H1 (cell line): Measurements from ENCODE around the gene DDB1. TPM values are rescaled to one million over a fixed set of nuclear protein-coding genes. Genes with fewer than 3 reads are reported as not detected.

Experiments used
- CTCF ChIA-PET: fragments of 300-600 bp; sonication (Branson Sonifier 250); formaldehyde crosslinking; loops from one replicate; lab custom pipeline; 2021; ENCODE audit not compliant: partially characterized antibody; lab: Charles Lee
- POLR2A ChIA-PET: fragments of 300-600 bp; sonication (Branson Sonifier 250); formaldehyde crosslinking; loops from one replicate; lab custom pipeline; 2021; ENCODE audit warnings: inconsistent platforms; ENCODE audit not compliant: partially characterized antibody; lab: Charles Lee
- DNase-seq, 2 experiments: peaks; one replicate each; pipeline versions ENCODE4 v3.0.0 to v3.0.0-alpha.2; 2010 to 2022; ENCODE audit warnings: low spot score in 2 of 2, low read depth in 1 of 2, mixed read lengths in 1 of 2
- FAIRE-seq: peaks from 2 replicates; lab custom pipeline; 2011; peaks lifted over from hg19 to GRCh38; lab: Jason Lieb, UNC
- H2AFZ ChIP-seq: 2 replicates; pipeline ENCODE4 v1.8.1; 2012; ENCODE audit warnings: low read length, inconsistent platforms
- H2AK5ac ChIP-seq: 2 replicates; pipeline ENCODE4 v1.6.1; 2013; ENCODE audit warnings: low read depth, low read length
- H2BK120ac ChIP-seq: replicated peaks from 2 replicates; pipeline ENCODE3; 2013; ENCODE audit warnings: low read depth, low read length, inconsistent platforms
- H2BK12ac ChIP-seq: 2 replicates; pipeline ENCODE4 v1.6.1; 2013; ENCODE audit warnings: low read depth, low read length
- H2BK15ac ChIP-seq: 2 replicates; pipeline ENCODE4 v1.6.1; 2013; ENCODE audit warnings: low read length
- H2BK20ac ChIP-seq: 2 replicates; pipeline ENCODE4 v1.6.1; 2013; ENCODE audit warnings: low read length
- H2BK5ac ChIP-seq: 2 replicates; pipeline ENCODE4 v1.6.1; 2013; ENCODE audit warnings: low read depth, low read length
- H3K14ac ChIP-seq: 2 replicates; pipeline ENCODE4 v1.6.1; 2013; ENCODE audit warnings: inconsistent platforms; ENCODE audit not compliant: insufficient read length
- H3K18ac ChIP-seq: 2 replicates; pipeline ENCODE4 v1.6.1; 2013; ENCODE audit warnings: low read length; ENCODE audit errors: extremely low read depth
- H3K23ac ChIP-seq: 2 replicates; pipeline ENCODE4 v1.6.1; 2013; ENCODE audit warnings: inconsistent platforms; ENCODE audit not compliant: insufficient read length
- H3K23me2 ChIP-seq: 2 replicates; pipeline ENCODE4 v1.6.1; 2013; ENCODE audit warnings: low read depth, low read length
- H3K27ac ChIP-seq: 2 replicates; pipeline ENCODE4 v1.6.1; 2011; ENCODE audit warnings: low read depth, low read length, inconsistent platforms
- H3K27me3 ChIP-seq, 4 experiments: replicated peaks in 1 of 4; 1 replicate in 1 of 4; 2 replicates in 3 of 4; pipeline versions ENCODE4 v1.6.1 to v1.8.1; 2011 to 2013; ENCODE audit warnings: low read length in 3 of 4, mild to moderate bottlenecking in 3 of 4, inconsistent platforms in 2 of 4, mixed read lengths in 2 of 4, moderate library complexity in 1 of 4; ENCODE audit not compliant: control insufficient read depth in 3 of 4, insufficient read depth in 3 of 4; ENCODE audit errors: extremely low read depth in 1 of 4
- H3K36me3 ChIP-seq, 4 experiments: 2 replicates each; pipeline versions ENCODE4 v1.6.1 to v1.8.1; 2011 to 2013; ENCODE audit warnings: mild to moderate bottlenecking in 4 of 4, low read length in 3 of 4, moderate library complexity in 2 of 4, control low read depth in 1 of 4, inconsistent platforms in 1 of 4; ENCODE audit not compliant: insufficient read depth in 4 of 4, control insufficient read depth in 2 of 4
- H3K4ac ChIP-seq: replicated peaks from 2 replicates; pipeline ENCODE3; 2013; ENCODE audit warnings: low read length, low read depth, mixed read lengths, inconsistent platforms; ENCODE audit not compliant: insufficient read length
- H3K4me1 ChIP-seq, 4 experiments: replicated peaks in 1 of 4; 1 replicate in 1 of 4; 2 replicates in 3 of 4; pipeline versions ENCODE4 v1.6.1 to v1.8.1; 2011 to 2013; ENCODE audit warnings: low read length in 3 of 4, inconsistent platforms in 2 of 4, mixed read lengths in 1 of 4; ENCODE audit not compliant: insufficient read depth in 4 of 4, control insufficient read depth in 3 of 4
- H3K4me2 ChIP-seq, 2 experiments: 2 replicates each; pipeline versions ENCODE4 v1.6.1 to v1.8.1; 2011 to 2013; ENCODE audit warnings: low read depth in 2 of 2, low read length in 2 of 2, control low read depth in 1 of 2, inconsistent platforms in 1 of 2, mild to moderate bottlenecking in 1 of 2; ENCODE audit not compliant: insufficient read depth in 1 of 2
- H3K4me3 ChIP-seq, 4 experiments: fragments of 200-600, 300-600 bp in 1 of 4; sonication (generic), shearing (Covaris generic), sonication (Bioruptor Twin) in 1 of 4; 2 replicates each; pipeline versions ENCODE4 v1.5.1 to v1.8.1; 2011 to 2016; ENCODE audit warnings: low read length in 4 of 4, low read depth in 3 of 4, control low read depth in 2 of 4, inconsistent platforms in 2 of 4, mild to moderate bottlenecking in 2 of 4, mixed read lengths in 1 of 4, moderate library complexity in 1 of 4; ENCODE audit not compliant: insufficient read depth in 2 of 4; ENCODE audit errors: extremely low read depth in 1 of 4
- H3K56ac ChIP-seq: replicated peaks from 2 replicates; pipeline ENCODE3; 2013; ENCODE audit warnings: low read depth, mild to moderate bottlenecking, mixed read lengths, low read length, inconsistent platforms; ENCODE audit not compliant: insufficient read length
- H3K79me1 ChIP-seq: 2 replicates; pipeline ENCODE4 v1.6.1; 2013; ENCODE audit warnings: low read depth, low read length, control low read depth
- H3K79me2 ChIP-seq, 2 experiments: 2 replicates each; pipeline versions ENCODE4 v1.6.1 to v1.8.1; 2012 to 2013; ENCODE audit warnings: low read length in 2 of 2, mild to moderate bottlenecking in 2 of 2, inconsistent platforms in 1 of 2; ENCODE audit not compliant: insufficient read depth in 2 of 2, control insufficient read depth in 1 of 2
- H3K9ac ChIP-seq, 4 experiments: replicated peaks in 1 of 4; 1 replicate in 1 of 4; 2 replicates in 3 of 4; pipeline versions ENCODE4 v1.6.1 to v1.8.1; 2011 to 2013; ENCODE audit warnings: low read depth in 3 of 4, low read length in 3 of 4, control low read depth in 2 of 4, mild to moderate bottlenecking in 2 of 4, moderate library complexity in 2 of 4, inconsistent platforms in 1 of 4; ENCODE audit errors: extremely low read depth in 1 of 4
- H3K9me3 ChIP-seq, 2 experiments: 2 replicates each; pipeline versions ENCODE4 v1.6.1 to v1.8.1; 2012 to 2013; ENCODE audit warnings: mild to moderate bottlenecking in 2 of 2, moderate library complexity in 2 of 2, control low read depth in 1 of 2, inconsistent platforms in 1 of 2, low read depth in 1 of 2, low read length in 1 of 2, mixed read lengths in 1 of 2; ENCODE audit not compliant: insufficient read depth in 2 of 2
- H4K20me1 ChIP-seq, 2 experiments: replicated peaks in 1 of 2; 2 replicates each; pipeline versions ENCODE3 to v1.8.1; 2011 to 2013; ENCODE audit warnings: inconsistent platforms in 2 of 2, low read length in 2 of 2, mild to moderate bottlenecking in 1 of 2; ENCODE audit not compliant: insufficient read depth in 2 of 2, control insufficient read depth in 1 of 2
- H4K5ac ChIP-seq: 2 replicates; pipeline ENCODE4 v1.6.1; 2013; ENCODE audit warnings: low read length, low read depth, mixed read lengths, inconsistent platforms; ENCODE audit not compliant: insufficient read length
- H4K8ac ChIP-seq: 2 replicates; pipeline ENCODE4 v1.8.0; 2013; ENCODE audit warnings: mild to moderate bottlenecking, moderate library complexity, low read length, inconsistent platforms; ENCODE audit not compliant: insufficient read depth; ENCODE audit errors: extremely low read depth
- H4K91ac ChIP-seq: replicated peaks from 2 replicates; pipeline ENCODE3; 2013; ENCODE audit warnings: low read length, mixed read lengths, inconsistent platforms; ENCODE audit not compliant: insufficient read length
- KDM1A ChIP-seq: fragments of 200-600, 300-600 bp; sonication (generic); IDR thresholded peaks from 2 replicates; pipeline ENCODE4 v1.7.1; 2016; ENCODE audit warnings: mild to moderate bottlenecking, low read length, borderline replicate concordance
- KDM4A ChIP-seq: IDR thresholded peaks from one replicate; pipeline ENCODE4 v1.7.1; 2012; ENCODE audit warnings: low read depth, mild to moderate bottlenecking, moderate library complexity, low read length, inconsistent platforms; ENCODE audit not compliant: severe bottlenecking
- WGBS, 2 experiments: shearing (Covaris generic) in 1 of 2; methylation state at CpG; one replicate each; pipeline versions ENCODE4 v1.1.6 to v1.1.7; 2013 to 2015; ENCODE audit warnings: low lambda C conversion rate in 2 of 2, mixed read lengths in 2 of 2, inconsistent platforms in 1 of 2, low coverage in 1 of 2, missing lambda C conversion rate in 1 of 2; ENCODE audit not compliant: insufficient replicate concordance in 2 of 2, insufficient coverage in 1 of 2, insufficient read length in 1 of 2; ENCODE audit errors: extremely low coverage in 1 of 2, missing lambda C conversion rate in 1 of 2; 5-methylcytosine and 5-hydroxymethylcytosine counted together
- polyA plus RNA-seq, 7 experiments: library from polyadenylated mRNA; depleted of rRNA in 3 of 7; stranded (reverse) in 5 of 7; unstranded in 2 of 7; fragments of >200 nt in 5 of 7; fragments of 200-250 nt in 2 of 7; gene quantifications; 1 replicate in 5 of 7; 2 replicates in 1 of 7; 4 replicates in 1 of 7; pipeline versions ENCODE4 v1.2.1 to v1.2.3, GENCODE V29; 2011 to 2013; ENCODE audit warnings: missing spikeins in 2 of 7, mixed read lengths in 2 of 7
- total RNA-seq: library from RNA; stranded (reverse); fragmentation: NEBNext Ultra II Directional; extraction: Animal tissue kit (Norgen Biotek cat#: 25700); gene quantifications from 2 replicates; pipeline ENCODE4 v1.2.1, GENCODE V29; 2021

DDB1 gene
- total and polyA plus RNA-seq, 2 of the 8 experiments (the other 6 are each of a cell fraction or from before 2014, with no cell fraction given): 275 to 306 TPM

- H2AK5ac ChIP-seq: no peak overlapping the region
- no peaks in the 10 kb centered on the region for H3K4me1 ChIP-seq
- no peaks in the 10 kb centered on the region for H3K9me3 ChIP-seq
- H3K27me3 ChIP-seq: no peaks in the 10 kb centered on the region
- CTCF ChIA-PET: interaction anchor here (1.6 to 10.1 kb wide), 2 partner anchors 21 to 44 kb away, joined by 11 to 255 read pairs; partner anchors contain the start of genes CYB561A3 and TMEM138
- no peak overlapping the region for H3K23ac ChIP-seq
- H2BK5ac ChIP-seq: no peak overlapping the region
- no peak overlapping the region for H3K14ac ChIP-seq
- no peak overlapping the region for H2BK20ac ChIP-seq
- no peak overlapping the region for H2AFZ ChIP-seq
- H2BK15ac ChIP-seq: no peak overlapping the region
- H3K4ac ChIP-seq: no peak overlapping the region
- H3K79me1 ChIP-seq: no peaks in the 10 kb centered on the region
- H2BK12ac ChIP-seq: no peak overlapping the region
- H3K56ac ChIP-seq: no peak overlapping the region
- FAIRE-seq: no peak
- POLR2A ChIA-PET: interaction anchor here (0.7 to 39.7 kb wide), 5 partner anchors 8 to 111 kb away, joined by 3 to 1106 read pairs (median 3); partner anchors contain the start of genes CYB561A3, TKFC and TMEM138
- H3K9ac ChIP-seq: no peak overlapping the region
- H2BK120ac ChIP-seq: no peak overlapping the region
- no peaks in the 10 kb centered on the region for H4K20me1 ChIP-seq
- H3K23me2 ChIP-seq: no peaks in the 10 kb centered on the region
- no peak overlapping the region for H4K5ac ChIP-seq
- H3K36me3 ChIP-seq: peaks cover 0 to 13% (median 4%) of the 10 kb centered on the region in 4 experiments; a peak in 4 of 8 replicates
- TF ChIP-seq KDM1A (no peak), KDM4A (no peak)
- no peak overlapping the region for H3K4me3 ChIP-seq
- H4K91ac ChIP-seq: no peak overlapping the region
- WGBS, 2 experiments: 98% methylated on average over 4 of the region's 4 CpGs; no CpG with 5 or more reads in 1 of the 2 experiments
- no peak overlapping the region for H3K4me2 ChIP-seq
- no peak overlapping the region for H4K8ac ChIP-seq
- no peak overlapping the region for H3K27ac ChIP-seq
- H3K18ac ChIP-seq: no peak overlapping the region
- no peaks in the 10 kb centered on the region for H3K79me2 ChIP-seq
- no peak for DNase-seq
These were observed 8.8 kb upstream of the DDB1 start for GRCh38 chr11:61341706-61342105.
